ENCODE measurements around the gene SLC6A19.
"Not testable (repeated sequence)": the region's sequence is repeated elsewhere in the genome, so short reads cannot be mapped to it uniquely, and the experiment has no call there.

The SLC6A19 gene

GRCh38 chr5:1201327-1202025, at the start of gene SLC6A19:
Gene SLC6A19, plus strand, starts transcription at chr5:1201595. Its CDS starts 56 bp downstream, at chr5:1201651.
- H3K36me3 Mint-ChIP-seq (ENCODE audit: low read depth), result no peaks in the 10 kb centered on the region
- peaks cover 4% of the 10 kb centered on the region for H3K27me3 Mint-ChIP-seq
- no peaks in the 10 kb centered on the region for H3K4me1 Mint-ChIP-seq (ENCODE audit: low read depth)
- H3K9me3 Mint-ChIP-seq, result no peaks in the 10 kb centered on the region
- H3K4me3 Mint-ChIP-seq, result no peak within 1 kb of the TSS
- H3K27ac Mint-ChIP-seq, result no peak within 1 kb of the TSS

GRCh38 chr5:1152156-1152555, 49.2 kb upstream of the SLC6A19 start:
- H3K9me3 Mint-ChIP-seq, result no peaks in the 10 kb centered on the region
- H3K4me1 Mint-ChIP-seq (ENCODE audit: low read depth), result peaks cover 27% of the 10 kb centered on the region
- no peak overlapping the region for H3K27ac Mint-ChIP-seq
- H3K36me3 Mint-ChIP-seq (ENCODE audit: low read depth), result peaks cover under 1% of the 10 kb centered on the region
- H3K27me3 Mint-ChIP-seq, result peaks cover 20% of the 10 kb centered on the region
- no peak overlapping the region for H3K4me3 Mint-ChIP-seq

- H3K36me3 Mint-ChIP-seq (ENCODE audit: low read depth), result peaks cover 5% of the 10 kb centered on the region
- H3K27ac Mint-ChIP-seq, result no peak overlapping the region
- peaks cover 7% of the 10 kb centered on the region for H3K9me3 Mint-ChIP-seq
- peaks cover 31% of the 10 kb centered on the region for H3K4me1 Mint-ChIP-seq (ENCODE audit: low read depth)
- peaks cover 27% of the 10 kb centered on the region for H3K27me3 Mint-ChIP-seq
- H3K4me3 Mint-ChIP-seq, result no peak overlapping the region
Measured at GRCh38 chr5:1152771-1153282, 48.6 kb upstream of the SLC6A19 start.

GRCh38 chr5:1153428-1153827, 48.0 kb upstream of the SLC6A19 start:
- Mint-ChIP-seq H3K9me3 (peaks cover 8% of the 10 kb centered on the region), H3K27me3 (peaks cover 28% of the 10 kb centered on the region), H3K27ac (no peak overlapping the region), H3K36me3 (ENCODE audit: low read depth) (peaks cover 5% of the 10 kb centered on the region), H3K4me3 (no peak overlapping the region), H3K4me1 (ENCODE audit: low read depth) (peaks cover 32% of the 10 kb centered on the region)

GRCh38 chr5:1155191-1156032, 46.0 kb upstream of the SLC6A19 start:
- Mint-ChIP-seq H3K27me3 (peaks cover 41% of the 10 kb centered on the region), H3K4me3 (no peak overlapping the region), H3K4me1 (ENCODE audit: low read depth) (peaks cover 32% of the 10 kb centered on the region), H3K9me3 (peaks cover 8% of the 10 kb centered on the region), H3K27ac (no peak overlapping the region), H3K36me3 (ENCODE audit: low read depth) (peaks cover 5% of the 10 kb centered on the region)

GRCh38 chr5:1156033-1156753, 45.2 kb upstream of the SLC6A19 start:
- peaks cover 41% of the 10 kb centered on the region for H3K27me3 Mint-ChIP-seq

GRCh38 chr5:1156754-1157460, 44.5 kb upstream of the SLC6A19 start:
- peaks cover 24% of the 10 kb centered on the region for H3K4me1 Mint-ChIP-seq (ENCODE audit: low read depth)
- H3K9me3 Mint-ChIP-seq, result peaks cover 8% of the 10 kb centered on the region
- peak overlapping the region; percentile 36 for H3K4me3 Mint-ChIP-seq
- no peak overlapping the region for H3K27ac Mint-ChIP-seq
- peaks cover 5% of the 10 kb centered on the region for H3K36me3 Mint-ChIP-seq (ENCODE audit: low read depth)
- peaks cover 41% of the 10 kb centered on the region for H3K27me3 Mint-ChIP-seq

More at GRCh38 chr5:1156033-1156753, 45.2 kb upstream of the SLC6A19 start:
- Mint-ChIP-seq H3K27ac (no peak overlapping the region), H3K4me1 (ENCODE audit: low read depth) (peaks cover 29% of the 10 kb centered on the region), H3K4me3 (no peak overlapping the region), H3K9me3 (peaks cover 8% of the 10 kb centered on the region), H3K36me3 (ENCODE audit: low read depth) (peaks cover 5% of the 10 kb centered on the region)

- H3K27ac Mint-ChIP-seq; H3K36me3 Mint-ChIP-seq (ENCODE audit: low read depth); H3K9me3 Mint-ChIP-seq: not testable (repeated sequence)
- Mint-ChIP-seq H3K27me3 (peaks cover 41% of the 10 kb centered on the region), H3K4me3 (peak overlapping the region; percentile 36), H3K4me1 (ENCODE audit: low read depth) (peaks cover 18% of the 10 kb centered on the region)
Measured at GRCh38 chr5:1157461-1157986, 43.9 kb upstream of the SLC6A19 start.

GRCh38 chr5:1158647-1159340, 42.6 kb upstream of the SLC6A19 start:
- H3K4me3 Mint-ChIP-seq, result no peak overlapping the region
- peaks cover 38% of the 10 kb centered on the region for H3K27me3 Mint-ChIP-seq
- no peak overlapping the region for H3K27ac Mint-ChIP-seq
- peaks cover 8% of the 10 kb centered on the region for H3K9me3 Mint-ChIP-seq
- peaks cover 5% of the 10 kb centered on the region for H3K36me3 Mint-ChIP-seq (ENCODE audit: low read depth)
- peaks cover 13% of the 10 kb centered on the region for H3K4me1 Mint-ChIP-seq (ENCODE audit: low read depth)

- Mint-ChIP-seq H3K27ac (no peak overlapping the region), H3K27me3 (peaks cover 34% of the 10 kb centered on the region), H3K9me3 (peaks cover 8% of the 10 kb centered on the region), H3K36me3 (ENCODE audit: low read depth) (peaks cover 5% of the 10 kb centered on the region), H3K4me1 (ENCODE audit: low read depth) (peaks cover 8% of the 10 kb centered on the region), H3K4me3 (no peak overlapping the region)
Measured at GRCh38 chr5:1159341-1159675, 42.1 kb upstream of the SLC6A19 start.

- Mint-ChIP-seq H3K27ac (no peak overlapping the region), H3K36me3 (ENCODE audit: low read depth) (peaks cover 5% of the 10 kb centered on the region), H3K4me1 (ENCODE audit: low read depth) (peaks cover 5% of the 10 kb centered on the region), H3K9me3 (peaks cover 8% of the 10 kb centered on the region), H3K27me3 (peaks cover 33% of the 10 kb centered on the region), H3K4me3 (no peak overlapping the region)
Measured at GRCh38 chr5:1159774-1160406, 41.5 kb upstream of the SLC6A19 start.

GRCh38 chr5:1161108-1161832, 40.1 kb upstream of the SLC6A19 start:
- Mint-ChIP-seq H3K36me3 (ENCODE audit: low read depth) (peaks cover 5% of the 10 kb centered on the region), H3K27ac (no peak overlapping the region), H3K4me1 (ENCODE audit: low read depth) (peaks cover 5% of the 10 kb centered on the region), H3K27me3 (peaks cover 33% of the 10 kb centered on the region), H3K9me3 (peaks cover 8% of the 10 kb centered on the region), H3K4me3 (no peak overlapping the region)

- peaks cover 5% of the 10 kb centered on the region for H3K36me3 Mint-ChIP-seq (ENCODE audit: low read depth)
- H3K27ac Mint-ChIP-seq, result no peak overlapping the region
- H3K4me1 Mint-ChIP-seq (ENCODE audit: low read depth), result peaks cover 5% of the 10 kb centered on the region
- H3K9me3 Mint-ChIP-seq, result peaks cover 8% of the 10 kb centered on the region
- H3K4me3 Mint-ChIP-seq, result no peak overlapping the region
- peaks cover 33% of the 10 kb centered on the region for H3K27me3 Mint-ChIP-seq
Measured at GRCh38 chr5:1161833-1162229, 39.6 kb upstream of the SLC6A19 start.

All from stimulated activated naive CD8-positive, alpha-beta T cell treated with anti-CD3 and anti-CD28 coated beads, Interleukin-15, Interleukin-2, amounts not matched to agents 100 ng/mL and 50 ng/mL, for 24 hours (primary cell).